GM18505 (cell line): ENCODE data around the gene TOM1L2.

ENCODE experiments used
- ATAC-seq: cut with Tn5 transposase; IDR thresholded peaks from one replicate; pipeline ENCODE4 v1.9.1; 2021; ENCODE audit not compliant: unreplicated experiment
- POLR2A ChIP-seq: IDR thresholded peaks from 4 replicates; pipeline ENCODE4 v1.6.1; 2011; ENCODE audit warnings: borderline replicate concordance; ENCODE audit not compliant: insufficient read depth, insufficient read length; ENCODE audit errors: extremely low read depth

The TOM1L2 gene

GRCh38 chr17:17876959-17877528 is 95.2 kb downstream of the TOM1L2 start:
- no peak for TF ChIP-seq POLR2A
- no peak for ATAC-seq

GRCh38 chr17:17874478-17874877 is 97.7 kb downstream of the TOM1L2 start:
- ATAC-seq = no peak

GRCh38 chr17:17873450-17873991 is 98.7 kb downstream of the TOM1L2 start:
- TF ChIP-seq POLR2A = no peak
- no peak for ATAC-seq

More at GRCh38 chr17:17874478-17874877, 97.7 kb downstream of the TOM1L2 start:
- TF ChIP-seq POLR2A = no peak

GRCh38 chr17:17872547-17873345 is 99.5 kb downstream of the TOM1L2 start:
- ATAC-seq = no peak

GRCh38 chr17:17871913-17872312 is 100.3 kb downstream of the TOM1L2 start:
- no peak for ATAC-seq
- no peak for TF ChIP-seq POLR2A

More at GRCh38 chr17:17872547-17873345, 99.5 kb downstream of the TOM1L2 start:
- TF ChIP-seq POLR2A = no peak

GRCh38 chr17:17870247-17870646 is 102.0 kb downstream of the TOM1L2 start:
- ATAC-seq = no peak
- TF ChIP-seq POLR2A = no peak

GRCh38 chr17:17868641-17869522 is 103.3 kb downstream of the TOM1L2 start:
- TF ChIP-seq POLR2A = no peak
- ATAC-seq = no peak

- no peak for ATAC-seq
- TF ChIP-seq POLR2A = no peak
Observed at GRCh38 chr17:17866897-17867296, 105.3 kb downstream of the TOM1L2 start.

- ATAC-seq = no peak
Observed at GRCh38 chr17:17866425-17866824, 105.8 kb downstream of the TOM1L2 start.

GRCh38 chr17:17865035-17865434 is 107.2 kb downstream of the TOM1L2 start:
- no peak for ATAC-seq
- TF ChIP-seq POLR2A = no peak

More at GRCh38 chr17:17866425-17866824, 105.8 kb downstream of the TOM1L2 start:
- no peak for TF ChIP-seq POLR2A

- TF ChIP-seq POLR2A = no peak
Observed at GRCh38 chr17:17860766-17861107, 111.5 kb downstream of the TOM1L2 start.

GRCh38 chr17:17859909-17860765 is 112.1 kb downstream of the TOM1L2 start:
- no peak for ATAC-seq
- no peak for TF ChIP-seq POLR2A

More at GRCh38 chr17:17860766-17861107, 111.5 kb downstream of the TOM1L2 start:
- no peak for ATAC-seq
